ENCODE results near the gene ENTR1. TPM values are rescaled to one million over a fixed set of nuclear protein-coding genes. Genes with fewer than 3 reads are reported as not detected.

Gene ENTR1
- polyA plus RNA-seq, 4 donors = 22.7 to 46.4 (median 31.8) TPM

GRCh38 chr9:136436055-136436634 lies 25.7 kb upstream of the ENTR1 start:
- no peaks in the 10 kb centered on the region for H3K27me3 ChIP-seq (ENCODE audit: control insufficient read depth in 3 of 3, insufficient read depth in 3 of 3, low read length in 3 of 3)
- no peaks in the 10 kb centered on the region for H3K9me3 ChIP-seq (ENCODE audit: control insufficient read depth in 2 of 2, insufficient read depth in 1 of 2, low read depth in 1 of 2, low read length in 1 of 2)
- 94 to 97% (median 95%) methylated on average over 24 to 25 of the region's 25 CpGs for WGBS, 3 donors
- no peak for DNase-seq
- H3K36me3 ChIP-seq (ENCODE audit: control insufficient read depth in 3 of 3, insufficient read depth in 2 of 3, low read depth in 1 of 3, low read length in 3 of 3) = peaks cover 0 to 75% (median 6%) of the 10 kb centered on the region in 3 donors
- no peak for FAIRE-seq
- H3K4me3 ChIP-seq (ENCODE audit: low read depth in 1 of 3, low read length in 3 of 3) = no peak overlapping the region
- no peak overlapping the region for H3K27ac ChIP-seq (ENCODE audit: low read depth in 1 of 3, low read length in 2 of 3)
- peaks cover 3 to 15% (median 11%) of the 10 kb centered on the region in 3 donors for H3K4me1 ChIP-seq (ENCODE audit: control insufficient read depth in 3 of 3, insufficient read depth in 2 of 3, low read depth in 1 of 3, low read length in 2 of 3)

- no peaks in the 10 kb centered on the region for H3K27me3 ChIP-seq (ENCODE audit: control insufficient read depth in 3 of 3, insufficient read depth in 3 of 3, low read length in 3 of 3)
- no peak for DNase-seq
- peaks cover 3 to 11% (median 11%) of the 10 kb centered on the region in 3 donors for H3K4me1 ChIP-seq (ENCODE audit: control insufficient read depth in 3 of 3, insufficient read depth in 2 of 3, low read depth in 1 of 3, low read length in 2 of 3)
- no peak for FAIRE-seq
- H3K9me3 ChIP-seq (ENCODE audit: control insufficient read depth in 2 of 2, insufficient read depth in 1 of 2, low read depth in 1 of 2, low read length in 1 of 2) = no peaks in the 10 kb centered on the region
- no peak overlapping the region for H3K4me3 ChIP-seq (ENCODE audit: low read depth in 1 of 3, low read length in 3 of 3)
- no peak overlapping the region for H3K27ac ChIP-seq (ENCODE audit: low read depth in 1 of 3, low read length in 2 of 3)
- peaks cover 0 to 75% (median 9%) of the 10 kb centered on the region in 3 donors for H3K36me3 ChIP-seq (ENCODE audit: control insufficient read depth in 3 of 3, insufficient read depth in 2 of 3, low read depth in 1 of 3, low read length in 3 of 3)
- 89 to 93% (median 90%) methylated on average over 14 to 17 of the region's 17 CpGs for WGBS, 3 donors
Measured at GRCh38 chr9:136434580-136435169, 24.3 kb upstream of the ENTR1 start.

GRCh38 chr9:136433849-136434579 lies 23.6 kb upstream of the ENTR1 start:
- Histone ChIP-seq H3K27me3 (ENCODE audit: control insufficient read depth in 3 of 3, insufficient read depth in 3 of 3, low read length in 3 of 3) (no peaks in the 10 kb centered on the region), H3K4me1 (ENCODE audit: control insufficient read depth in 3 of 3, insufficient read depth in 2 of 3, low read depth in 1 of 3, low read length in 2 of 3) (peaks cover 3 to 11% (median 11%) of the 10 kb centered on the region in 3 donors), H3K27ac (ENCODE audit: low read depth in 1 of 3, low read length in 2 of 3) (no peak overlapping the region), H3K36me3 (ENCODE audit: control insufficient read depth in 3 of 3, insufficient read depth in 2 of 3, low read depth in 1 of 3, low read length in 3 of 3) (peaks cover 0 to 82% (median 9%) of the 10 kb centered on the region in 3 donors), H3K4me3 (ENCODE audit: low read depth in 1 of 3, low read length in 3 of 3) (no peak overlapping the region), H3K9me3 (ENCODE audit: control insufficient read depth in 2 of 2, insufficient read depth in 1 of 2, low read depth in 1 of 2, low read length in 1 of 2) (no peaks in the 10 kb centered on the region)
- 91 to 93% (median 91%) methylated on average over 34 to 37 of the region's 37 CpGs for WGBS, 3 donors
- DNase-seq (no peak), FAIRE-seq (no peak)

GRCh38 chr9:136433043-136433715 lies 22.8 kb upstream of the ENTR1 start:
- Histone ChIP-seq H3K9me3 (ENCODE audit: control insufficient read depth in 2 of 2, insufficient read depth in 1 of 2, low read depth in 1 of 2, low read length in 1 of 2) (no peaks in the 10 kb centered on the region), H3K27ac (ENCODE audit: low read depth in 1 of 3, low read length in 2 of 3) (no peak overlapping the region), H3K36me3 (ENCODE audit: control insufficient read depth in 3 of 3, insufficient read depth in 2 of 3, low read depth in 1 of 3, low read length in 3 of 3) (peaks cover 0 to 87% (median 9%) of the 10 kb centered on the region in 3 donors), H3K4me3 (ENCODE audit: low read depth in 1 of 3, low read length in 3 of 3) (no peak overlapping the region), H3K27me3 (ENCODE audit: control insufficient read depth in 3 of 3, insufficient read depth in 3 of 3, low read length in 3 of 3) (no peaks in the 10 kb centered on the region), H3K4me1 (ENCODE audit: control insufficient read depth in 3 of 3, insufficient read depth in 2 of 3, low read depth in 1 of 3, low read length in 2 of 3) (peaks cover 3 to 9% (median 9%) of the 10 kb centered on the region in 3 donors)
- WGBS, 3 donors = 90 to 93% (median 91%) methylated on average over 32 to 36 of the region's 36 CpGs
- FAIRE-seq = no peak
- DNase-seq = no peak

GRCh38 chr9:136432591-136432990 lies 22.2 kb upstream of the ENTR1 start:
- Histone ChIP-seq H3K27me3 (ENCODE audit: control insufficient read depth in 3 of 3, insufficient read depth in 3 of 3, low read length in 3 of 3) (no peaks in the 10 kb centered on the region), H3K36me3 (ENCODE audit: control insufficient read depth in 3 of 3, insufficient read depth in 2 of 3, low read depth in 1 of 3, low read length in 3 of 3) (peaks cover 0 to 81% (median 9%) of the 10 kb centered on the region in 3 donors), H3K27ac (ENCODE audit: low read depth in 1 of 3, low read length in 2 of 3) (no peak overlapping the region), H3K9me3 (ENCODE audit: control insufficient read depth in 2 of 2, insufficient read depth in 1 of 2, low read depth in 1 of 2, low read length in 1 of 2) (no peaks in the 10 kb centered on the region), H3K4me1 (ENCODE audit: control insufficient read depth in 3 of 3, insufficient read depth in 2 of 3, low read depth in 1 of 3, low read length in 2 of 3) (peaks cover under 1 to 3% (median 3%) of the 10 kb centered on the region in 3 donors), H3K4me3 (ENCODE audit: low read depth in 1 of 3, low read length in 3 of 3) (no peak overlapping the region)
- FAIRE-seq (no peak), DNase-seq (no peak)
- WGBS, 3 donors = 89 to 96% (median 94%) methylated on average over 26 of the region's 26 CpGs

- WGBS, 3 donors = 93 to 96% (median 94%) methylated on average over 28 to 36 of the region's 36 CpGs
Measured at GRCh38 chr9:136431782-136432350, 21.5 kb upstream of the ENTR1 start.

GRCh38 chr9:136430588-136431234 lies 20.3 kb upstream of the ENTR1 start:
- FAIRE-seq (no peak), DNase-seq (no peak)
- H3K4me3 ChIP-seq (ENCODE audit: low read depth in 1 of 3, low read length in 3 of 3) = no peak overlapping the region
- H3K27ac ChIP-seq (ENCODE audit: low read depth in 1 of 3, low read length in 2 of 3) = no peak overlapping the region
- no peaks in the 10 kb centered on the region for H3K4me1 ChIP-seq (ENCODE audit: control insufficient read depth in 3 of 3, insufficient read depth in 2 of 3, low read depth in 1 of 3, low read length in 2 of 3)
- H3K9me3 ChIP-seq (ENCODE audit: control insufficient read depth in 2 of 2, insufficient read depth in 1 of 2, low read depth in 1 of 2, low read length in 1 of 2) = no peaks in the 10 kb centered on the region
- no peaks in the 10 kb centered on the region for H3K27me3 ChIP-seq (ENCODE audit: control insufficient read depth in 3 of 3, insufficient read depth in 3 of 3, low read length in 3 of 3)
- WGBS, 3 donors = 91 to 94% (median 94%) methylated on average over 23 to 29 of the region's 29 CpGs
- peaks cover 0 to 78% (median 9%) of the 10 kb centered on the region in 3 donors for H3K36me3 ChIP-seq (ENCODE audit: control insufficient read depth in 3 of 3, insufficient read depth in 2 of 3, low read depth in 1 of 3, low read length in 3 of 3)

More at GRCh38 chr9:136431782-136432350, 21.5 kb upstream of the ENTR1 start:
- peaks cover 0 to 78% (median 9%) of the 10 kb centered on the region in 3 donors for H3K36me3 ChIP-seq (ENCODE audit: control insufficient read depth in 3 of 3, insufficient read depth in 2 of 3, low read depth in 1 of 3, low read length in 3 of 3)
- H3K4me3 ChIP-seq (ENCODE audit: low read depth in 1 of 3, low read length in 3 of 3) = no peak overlapping the region
- no peaks in the 10 kb centered on the region for H3K27me3 ChIP-seq (ENCODE audit: control insufficient read depth in 3 of 3, insufficient read depth in 3 of 3, low read length in 3 of 3)
- no peaks in the 10 kb centered on the region for H3K4me1 ChIP-seq (ENCODE audit: control insufficient read depth in 3 of 3, insufficient read depth in 2 of 3, low read depth in 1 of 3, low read length in 2 of 3)
- no peaks in the 10 kb centered on the region for H3K9me3 ChIP-seq (ENCODE audit: control insufficient read depth in 2 of 2, insufficient read depth in 1 of 2, low read depth in 1 of 2, low read length in 1 of 2)
- H3K27ac ChIP-seq (ENCODE audit: low read depth in 1 of 3, low read length in 2 of 3) = no peak overlapping the region
- no peak for FAIRE-seq
- no peak for DNase-seq
